Nephron (organoid): Measurements from ENCODE around the gene VPS11.

Experiments
- H3K27ac Mint-ChIP-seq, 3 experiments: 2 replicates each; pipeline ENCODE4 v1.8.0; 2020; ENCODE audit warnings: mixed read lengths in 3 of 3, mild to moderate bottlenecking in 2 of 3, moderate library complexity in 1 of 3
- H3K27me3 Mint-ChIP-seq: 2 replicates; pipeline ENCODE4 v1.8.0; 2021; ENCODE audit warnings: low read depth, mild to moderate bottlenecking, moderate library complexity, mixed read lengths
- H3K36me3 Mint-ChIP-seq: 2 replicates; pipeline ENCODE4 v1.8.0; 2020; ENCODE audit warnings: low read depth, mixed read lengths
- H3K4me1 Mint-ChIP-seq: 2 replicates; pipeline ENCODE4 v1.8.0; 2020; ENCODE audit warnings: mixed read lengths
- H3K4me3 Mint-ChIP-seq, 3 experiments: 2 replicates each; pipeline ENCODE4 v1.8.0; 2020; ENCODE audit warnings: mild to moderate bottlenecking in 3 of 3, mixed read lengths in 3 of 3, moderate library complexity in 2 of 3
- H3K9me3 Mint-ChIP-seq: 2 replicates; pipeline ENCODE4 v1.8.0; 2020; ENCODE audit warnings: mixed read lengths
- CTCF ChIP-seq, 3 experiments: fragments of 200-600 bp; sonication (generic); IDR thresholded peaks; one replicate each; pipeline ENCODE4 v1.5.0; 2021; ENCODE audit warnings: antibody characterized with exemption in 3 of 3; ENCODE audit not compliant: unreplicated experiment in 3 of 3

Gene VPS11

GRCh38 chr11:119092880-119093842 lies 25.5 kb downstream of the VPS11 start:
- Mint-ChIP-seq H3K36me3 (peaks cover 38% of the 10 kb centered on the region), H3K27ac (peak overlapping the region; percentile 45 to 94 (median 91)), H3K9me3 (no peaks in the 10 kb centered on the region), H3K4me3 (peak overlapping the region; percentile 91 to 98 (median 97)), H3K4me1 (peaks cover 41% of the 10 kb centered on the region), H3K27me3 (peaks cover 3% of the 10 kb centered on the region)
- no peak for TF ChIP-seq CTCF (IDR thresholded peaks at IDR 0.05; ENCODE audit: unreplicated experiment in 3 of 3)

- Mint-ChIP-seq H3K27me3 (peaks cover 3% of the 10 kb centered on the region), H3K9me3 (no peaks in the 10 kb centered on the region), H3K27ac (peak overlapping the region; percentile 4 to 94 (median 91)), H3K36me3 (peaks cover 47% of the 10 kb centered on the region), H3K4me1 (peaks cover 41% of the 10 kb centered on the region), H3K4me3 (peak overlapping the region; percentile 92 to 98 (median 97))
- TF ChIP-seq CTCF (IDR thresholded peaks at IDR 0.05; ENCODE audit: unreplicated experiment in 3 of 3), result no peak
Measured at GRCh38 chr11:119093942-119094815, 26.6 kb downstream of the VPS11 start.

- Mint-ChIP-seq H3K4me1 (peaks cover 42% of the 10 kb centered on the region), H3K36me3 (peaks cover 46% of the 10 kb centered on the region), H3K4me3 (peak overlapping the region; percentile 92 to 95 (median 94)), H3K27me3 (peaks cover 3% of the 10 kb centered on the region), H3K9me3 (no peaks in the 10 kb centered on the region), H3K27ac (peak overlapping the region; percentile 4 to 94 (median 48))
- TF ChIP-seq CTCF (IDR thresholded peaks at IDR 0.05; ENCODE audit: unreplicated experiment in 3 of 3), result peak; percentile 57 to 80 (median 64)
Measured at GRCh38 chr11:119094816-119095065, 27.1 kb downstream of the VPS11 start.

- H3K4me3 Mint-ChIP-seq, result peak overlapping the region; percentile 92 to 95 (median 94)
- peaks cover 41% of the 10 kb centered on the region for H3K36me3 Mint-ChIP-seq
- peak overlapping the region; percentile 4 to 94 (median 48) for H3K27ac Mint-ChIP-seq
- H3K27me3 Mint-ChIP-seq, result peaks cover 3% of the 10 kb centered on the region
- peaks cover 42% of the 10 kb centered on the region for H3K4me1 Mint-ChIP-seq
- TF ChIP-seq CTCF (IDR thresholded peaks at IDR 0.05; ENCODE audit: unreplicated experiment in 3 of 3), result peak in 2 of 3 experiments; percentile 32 to 48
- H3K9me3 Mint-ChIP-seq, result no peaks in the 10 kb centered on the region
Measured at GRCh38 chr11:119095066-119095880, 27.7 kb downstream of the VPS11 start.

GRCh38 chr11:119099711-119100110 lies 32.1 kb downstream of the VPS11 start:
- Mint-ChIP-seq H3K9me3 (no peaks in the 10 kb centered on the region), H3K36me3 (peaks cover 26% of the 10 kb centered on the region), H3K4me1 (peaks cover 27% of the 10 kb centered on the region), H3K27ac (peak overlapping the region in 1 of 3 experiments; percentile 85), H3K4me3 (peak overlapping the region; percentile 48 to 92 (median 91)), H3K27me3 (peaks cover 3% of the 10 kb centered on the region)
- no peak for TF ChIP-seq CTCF (IDR thresholded peaks at IDR 0.05; ENCODE audit: unreplicated experiment in 3 of 3)
